Left lung (tissue), 10 donors: ENCODE measurements around the gene CENPB. TPM values are rescaled to one million over a fixed set of nuclear protein-coding genes. Genes with fewer than 3 reads are reported as not detected.

ENCODE experiments used
- ATAC-seq: fragments of 200-7000 bp; cut with Tn5 transposase; one replicate; pipeline ENCODE4 v1.9.1; 2020; ENCODE audit warnings: moderate library complexity
- DNase-seq, 4 donors: peaks; one replicate each; pipeline ENCODE4 v3.0.0-alpha.2; 2013 to 2020
- H3K27ac ChIP-seq, 2 donors: fragments of 200-600 bp; sonication (generic) in 1 of 2; one replicate each; pipeline versions ENCODE4 v1.5.0 to v1.8.0; 2020 to 2021
- H3K27me3 ChIP-seq, 2 donors: fragments of 200-600 bp; sonication (generic) in 1 of 2; one replicate each; pipeline versions ENCODE4 v1.5.0 to v1.8.0; 2020 to 2021
- H3K36me3 ChIP-seq, 2 donors: fragments of 200-600 bp; sonication (generic) in 1 of 2; one replicate each; pipeline versions ENCODE4 v1.5.0 to v1.8.0; 2020 to 2021
- H3K4me1 ChIP-seq, 2 donors: fragments of 200-600 bp; one replicate each; pipeline ENCODE4 v1.8.0; 2021
- H3K4me3 ChIP-seq, 2 donors: fragments of 200-600 bp; sonication (generic) in 1 of 2; one replicate each; pipeline versions ENCODE4 v1.5.0 to v1.8.0; 2020 to 2021; ENCODE audit warnings: mild to moderate bottlenecking in 1 of 2
- H3K9me3 ChIP-seq, 2 donors: fragments of 200-600 bp; sonication (generic) in 1 of 2; one replicate each; pipeline versions ENCODE4 v1.5.0 to v1.8.0; 2020 to 2021
- intact Hi-C, 2 donors: fragments of 100-400 bp; cut with DNase I; formaldehyde crosslinking; loops; one replicate each; pipeline versions ENCODE4 v1.11.2 to v1.14.2; 2022
- polyA plus RNA-seq, 6 donors: library from polyadenylated mRNA; unstranded; fragments of 120-200 nt; gene quantifications; one replicate each; pipeline ENCODE4 v1.2.1, GENCODE V29; 2013; ENCODE audit not compliant: insufficient read length in 6 of 6
- total RNA-seq, 2 donors: library from RNA; stranded (reverse); fragmentation: NEBNext Ultra II Directional; extraction: Animal tissue kit (Norgen Biotek cat#: 25700); gene quantifications; one replicate each; pipeline ENCODE4 v1.2.1, GENCODE V29; 2021
- TF ChIP-seq, protein P1 (sequence below), 2 donors: fragments of 200-600 bp; sonication (generic) in 1 of 2; IDR thresholded peaks; one replicate each; pipeline versions ENCODE4 v1.5.0 to v1.8.0; 2021; ENCODE audit warnings: antibody characterized with exemption in 2 of 2
- donor health status: DM: no; HTN: yes; CAD: no.
- donor health status: DM: no; HTN: no; CAD: no.

Gene CENPB
- total and polyA plus RNA-seq, 8 donors: 38.0 to 94.5 (median 53.4) TPM

DNA sequence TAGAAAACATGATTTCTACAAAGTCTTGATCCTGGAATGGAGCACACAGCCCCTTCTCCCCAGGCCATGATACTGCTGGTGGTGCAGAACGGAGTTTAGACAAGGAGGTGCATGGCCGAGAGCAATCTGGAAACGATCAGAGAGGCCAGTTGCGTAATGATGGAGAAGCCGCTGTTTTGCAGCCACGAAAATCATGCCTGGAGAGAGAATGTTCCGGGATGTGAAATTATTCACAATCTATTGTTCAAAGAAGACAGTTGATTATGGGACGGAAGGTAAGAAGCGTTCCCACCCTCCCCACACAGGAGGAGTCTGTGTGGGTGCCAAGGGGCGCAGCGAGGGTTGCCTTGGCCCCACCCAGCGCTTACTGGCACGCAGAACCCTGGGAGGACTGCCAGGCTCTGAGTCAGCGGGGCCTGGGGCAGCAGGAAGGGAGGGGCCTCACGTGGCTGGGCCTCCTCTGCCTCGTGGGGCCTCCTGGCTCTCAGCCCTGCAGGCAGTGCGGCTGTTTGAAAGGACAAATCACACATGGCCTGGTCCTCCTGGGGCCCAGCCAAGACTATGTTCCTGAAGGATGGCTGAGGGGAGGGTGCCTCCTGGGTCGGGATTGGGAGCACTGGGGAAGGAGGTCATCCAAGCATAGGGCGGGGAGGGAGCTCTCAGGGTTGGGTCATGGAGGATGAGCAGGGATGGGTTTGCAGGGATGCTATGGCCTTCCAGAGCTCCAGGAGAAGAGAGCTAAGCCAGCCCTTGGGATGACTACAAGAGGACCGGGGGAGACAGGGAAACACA, 25.1 kb upstream of the CENPB start:
- Histone ChIP-seq H3K4me3 (peak overlapping the region; percentile 28 to 37), H3K4me1 (peaks cover 44 to 81% of the 10 kb centered on the region in 2 donors), H3K27ac (peak overlapping the region; percentile 88 to 96), H3K36me3 (no peaks in the 10 kb centered on the region), H3K9me3 (no peaks in the 10 kb centered on the region), H3K27me3 (no peaks in the 10 kb centered on the region)
- peak; percentile 98 to 99 (median 99) for DNase-seq
- TF ChIP-seq, protein P1, sequence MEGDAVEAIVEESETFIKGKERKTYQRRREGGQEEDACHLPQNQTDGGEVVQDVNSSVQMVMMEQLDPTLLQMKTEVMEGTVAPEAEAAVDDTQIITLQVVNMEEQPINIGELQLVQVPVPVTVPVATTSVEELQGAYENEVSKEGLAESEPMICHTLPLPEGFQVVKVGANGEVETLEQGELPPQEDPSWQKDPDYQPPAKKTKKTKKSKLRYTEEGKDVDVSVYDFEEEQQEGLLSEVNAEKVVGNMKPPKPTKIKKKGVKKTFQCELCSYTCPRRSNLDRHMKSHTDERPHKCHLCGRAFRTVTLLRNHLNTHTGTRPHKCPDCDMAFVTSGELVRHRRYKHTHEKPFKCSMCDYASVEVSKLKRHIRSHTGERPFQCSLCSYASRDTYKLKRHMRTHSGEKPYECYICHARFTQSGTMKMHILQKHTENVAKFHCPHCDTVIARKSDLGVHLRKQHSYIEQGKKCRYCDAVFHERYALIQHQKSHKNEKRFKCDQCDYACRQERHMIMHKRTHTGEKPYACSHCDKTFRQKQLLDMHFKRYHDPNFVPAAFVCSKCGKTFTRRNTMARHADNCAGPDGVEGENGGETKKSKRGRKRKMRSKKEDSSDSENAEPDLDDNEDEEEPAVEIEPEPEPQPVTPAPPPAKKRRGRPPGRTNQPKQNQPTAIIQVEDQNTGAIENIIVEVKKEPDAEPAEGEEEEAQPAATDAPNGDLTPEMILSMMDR (IDR thresholded peaks at IDR 0.05): no peak
- intact Hi-C loops: no loop called here
- peak; percentile 81 for ATAC-seq

DNA sequence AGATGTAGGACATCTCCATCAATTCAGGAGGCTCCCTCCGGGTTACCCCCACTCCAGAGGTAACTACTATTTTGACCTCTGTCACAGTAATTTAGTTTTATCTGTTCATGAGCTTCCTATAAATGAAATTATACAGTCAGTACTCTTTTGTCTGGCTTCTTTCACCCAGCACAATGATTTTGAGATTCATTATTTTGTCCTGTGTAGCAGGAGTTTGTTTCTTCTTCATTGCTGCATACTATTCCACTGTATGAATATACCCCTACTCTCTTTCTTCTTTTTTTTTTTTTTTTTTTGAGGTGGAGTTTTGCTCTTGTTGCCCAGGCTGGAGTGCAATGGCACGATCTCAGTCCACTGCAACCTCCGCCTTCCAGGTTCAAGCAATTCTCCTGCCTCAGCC, 22.0 kb upstream of the CENPB start:
- Histone ChIP-seq H3K9me3 (no peaks in the 10 kb centered on the region), H3K4me1 (peaks cover 61 to 90% of the 10 kb centered on the region in 2 donors), H3K4me3 (peak overlapping the region in 1 of 2 donors; percentile 28), H3K36me3 (peaks cover 0 to 27% of the 10 kb centered on the region in 2 donors), H3K27ac (peak overlapping the region; percentile 89 to 97), H3K27me3 (no peaks in the 10 kb centered on the region)
- DNase-seq (no peak), ATAC-seq (no peak)
- intact Hi-C loops: no loop called here
- TF ChIP-seq, protein P1 (IDR thresholded peaks at IDR 0.05): no peak

DNA sequence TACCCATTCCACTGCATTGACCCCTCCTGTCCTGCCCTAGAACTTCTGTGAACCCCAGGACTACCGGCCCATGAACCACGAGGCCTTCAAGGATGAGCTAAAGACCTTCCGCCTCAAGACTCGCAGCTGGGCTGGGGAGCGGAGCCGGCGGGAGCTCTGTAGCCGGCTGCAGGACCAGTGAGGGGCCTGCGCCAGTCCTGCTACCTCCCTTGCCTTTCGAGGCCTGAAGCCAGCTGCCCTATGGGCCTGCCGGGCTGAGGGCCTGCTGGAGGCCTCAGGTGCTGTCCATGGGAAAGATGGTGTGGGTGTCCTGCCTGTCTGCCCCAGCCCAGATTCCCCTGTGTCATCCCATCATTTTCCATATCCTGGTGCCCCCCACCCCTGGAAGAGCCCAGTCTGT, 18.2 kb upstream of the CENPB start:
- intact Hi-C loops: no loop called here
- H3K9me3 ChIP-seq: no peaks in the 10 kb centered on the region
- DNase-seq: peak in 1 of 4 donors; percentile 61
- H3K27ac ChIP-seq: peak overlapping the region; percentile 69 to 89
- TF ChIP-seq, protein P1 (IDR thresholded peaks at IDR 0.05): no peak
- ATAC-seq: no peak
- no peak overlapping the region for H3K4me3 ChIP-seq
- peaks cover 0 to 65% of the 10 kb centered on the region in 2 donors for H3K36me3 ChIP-seq
- no peaks in the 10 kb centered on the region for H3K27me3 ChIP-seq
- H3K4me1 ChIP-seq: peaks cover 67 to 95% of the 10 kb centered on the region in 2 donors

DNA sequence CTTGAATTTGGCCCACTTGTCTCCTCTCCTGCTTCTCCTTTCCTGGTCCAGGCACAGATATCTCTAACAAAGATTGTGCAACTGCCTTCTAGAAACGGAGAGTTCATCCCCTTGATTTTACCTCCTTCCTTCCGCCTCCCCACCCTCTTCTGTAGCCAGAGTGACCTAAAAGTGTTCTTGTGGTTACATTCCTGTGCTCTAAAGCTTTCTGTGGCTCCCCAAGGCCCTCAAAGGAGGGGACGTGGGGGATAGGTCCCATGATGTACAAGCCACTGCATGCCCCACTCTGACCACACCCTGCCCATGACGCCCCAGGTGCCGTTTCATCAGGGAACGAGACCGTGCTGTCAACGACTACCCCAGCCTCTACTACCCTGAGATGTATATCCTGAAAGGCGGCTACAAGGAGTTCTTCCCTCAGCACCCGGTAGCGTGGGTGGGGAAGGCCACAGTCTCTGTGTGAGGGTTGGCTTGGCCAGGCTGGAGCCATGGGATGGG, 17.8 kb upstream of the CENPB start:
- H3K27me3 ChIP-seq: no peaks in the 10 kb centered on the region
- intact Hi-C loops: no loop called here
- TF ChIP-seq, protein P1 (IDR thresholded peaks at IDR 0.05): no peak
- H3K27ac ChIP-seq: peak overlapping the region; percentile 69 to 89
- H3K4me3 ChIP-seq: no peak overlapping the region
- peaks cover 0 to 68% of the 10 kb centered on the region in 2 donors for H3K36me3 ChIP-seq
- H3K4me1 ChIP-seq: peaks cover 69 to 95% of the 10 kb centered on the region in 2 donors
- H3K9me3 ChIP-seq: no peaks in the 10 kb centered on the region
- DNase-seq (peak in 1 of 4 donors; percentile 66), ATAC-seq (peak; percentile 21)

DNA sequence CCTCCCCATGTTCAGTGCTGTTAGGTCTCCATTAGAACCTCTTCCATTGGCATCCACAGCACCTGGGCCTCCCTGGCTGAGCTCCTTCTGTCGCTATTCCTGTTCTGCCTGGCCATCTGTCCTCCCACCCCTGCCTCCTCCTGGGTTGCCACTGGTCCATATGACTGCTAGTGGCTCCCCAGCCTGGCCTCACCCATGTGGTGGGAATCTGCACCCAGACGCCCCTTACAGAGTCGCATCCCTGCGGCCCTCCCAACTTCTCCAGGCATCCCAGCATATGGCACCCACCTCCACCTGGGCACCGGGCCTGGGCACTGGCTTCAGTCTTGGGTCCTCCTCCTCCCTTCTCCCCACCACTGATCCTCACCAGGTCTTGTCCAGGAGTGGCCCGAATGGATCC, 17.3 kb upstream of the CENPB start:
- TF ChIP-seq, protein P1 (IDR thresholded peaks at IDR 0.05): no peak
- intact Hi-C loops: no loop called here
- Histone ChIP-seq H3K4me1 (peaks cover 74 to 99% of the 10 kb centered on the region in 2 donors), H3K9me3 (no peaks in the 10 kb centered on the region), H3K27ac (peak overlapping the region; percentile 69 to 89), H3K4me3 (no peak overlapping the region), H3K27me3 (no peaks in the 10 kb centered on the region), H3K36me3 (peaks cover 0 to 72% of the 10 kb centered on the region in 2 donors)
- DNase-seq: peak in 1 of 4 donors; percentile 32
- ATAC-seq: no peak
